Muscle of back (tissue), 11 donors: ENCODE data around the gene SLC39A7. TPM values are rescaled to one million over a fixed set of nuclear protein-coding genes. Genes with fewer than 3 reads are reported as not detected.
"Not testable (repeated sequence)": the region's sequence is repeated elsewhere in the genome, so short reads cannot be mapped to it uniquely, and the experiment has no call there.

Experiments
- DNase-seq, 3 donors: peaks; one replicate each; pipeline versions ENCODE4 v3.0.0 to v3.0.0-alpha.2; 2013
- polyA plus RNA-seq, 10 donors: library from polyadenylated mRNA; unstranded; fragments of 120-200 nt; gene quantifications; one replicate each; pipeline ENCODE4 v1.2.1, GENCODE V29; 2013; ENCODE audit not compliant: insufficient read length in 10 of 10

Gene SLC39A7
- polyA plus RNA-seq, 10 donors, result 68.5 to 115 (median 82.5) TPM

DNA sequence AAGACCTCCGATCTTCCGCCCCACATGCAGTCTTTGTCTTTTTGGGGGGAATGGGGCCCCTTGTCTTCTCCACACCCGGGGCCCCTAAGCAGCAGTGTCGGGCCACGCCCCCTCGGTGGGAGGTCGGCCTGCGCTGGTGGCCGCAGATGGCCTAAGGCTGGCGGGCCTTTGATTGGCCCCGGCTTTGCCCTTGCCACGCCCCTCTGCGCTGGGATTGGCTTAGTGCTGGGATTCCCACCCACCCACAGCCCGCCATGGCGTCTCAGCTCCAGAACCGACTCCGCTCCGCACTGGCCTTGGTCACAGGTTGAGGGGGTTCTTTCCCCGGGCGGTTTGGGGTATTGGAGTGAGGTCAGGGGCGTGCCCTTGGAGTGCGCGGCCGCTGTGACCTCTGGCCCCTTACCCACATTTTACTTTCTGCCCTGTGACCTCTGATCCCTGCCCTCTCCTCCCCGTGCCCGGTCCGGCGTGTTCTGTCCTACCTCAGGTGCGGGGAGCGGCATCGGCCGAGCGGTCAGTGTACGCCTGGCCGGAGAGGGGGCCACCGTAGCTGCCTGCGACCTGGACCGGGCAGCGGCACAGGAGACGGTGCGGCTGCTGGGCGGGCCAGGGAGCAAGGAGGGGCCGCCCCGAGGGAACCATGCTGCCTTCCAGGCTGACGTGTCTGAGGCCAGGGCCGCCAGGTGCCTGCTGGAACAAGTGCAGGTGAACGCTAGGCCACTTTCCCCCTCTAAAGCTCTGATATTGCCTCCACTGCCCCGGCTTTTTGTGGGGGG, 3.9 kb downstream of the SLC39A7 start, which contains the start of gene HSD17B8:
TSS of gene HSD17B8 (plus strand) at position 241 of the 776 bp plus-strand sequence. CDS start at position 255, 14 bp downstream.
- DNase-seq, result peak; percentile 91 to 96 (median 93)

DNA sequence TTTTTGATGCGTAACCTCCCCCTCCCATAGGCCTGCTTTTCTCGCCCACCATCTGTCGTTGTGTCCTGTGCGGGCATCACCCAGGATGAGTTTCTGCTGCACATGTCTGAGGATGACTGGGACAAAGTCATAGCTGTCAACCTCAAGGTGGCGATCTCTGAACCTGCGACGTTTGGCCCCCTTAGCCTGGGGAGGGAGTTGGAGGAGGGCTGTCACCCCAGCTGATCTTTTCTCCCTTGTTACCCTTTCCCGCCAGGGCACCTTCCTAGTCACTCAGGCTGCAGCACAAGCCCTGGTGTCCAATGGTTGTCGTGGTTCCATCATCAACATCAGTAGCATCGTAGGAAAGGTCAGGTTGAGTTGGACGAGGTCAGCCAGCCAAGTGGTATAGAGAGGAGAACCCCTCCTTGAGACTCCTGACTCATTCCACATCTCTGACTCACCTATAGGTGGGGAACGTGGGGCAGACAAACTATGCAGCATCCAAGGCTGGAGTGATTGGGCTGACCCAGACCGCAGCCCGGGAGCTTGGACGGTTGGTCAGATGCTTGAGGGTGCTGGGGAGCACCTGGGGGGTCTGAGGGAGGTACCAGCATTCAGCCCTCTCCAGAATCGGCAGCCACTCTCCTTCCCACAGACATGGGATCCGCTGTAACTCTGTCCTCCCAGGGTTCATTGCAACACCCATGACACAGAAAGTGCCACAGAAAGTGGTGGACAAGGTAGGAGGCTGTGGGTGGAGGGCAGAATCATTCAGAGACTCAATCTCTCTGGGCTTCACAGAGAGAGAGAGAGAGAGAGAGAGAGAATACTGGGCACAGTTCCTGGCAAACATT, 4.7 kb downstream of the SLC39A7 start:
- no peak for DNase-seq

DNA sequence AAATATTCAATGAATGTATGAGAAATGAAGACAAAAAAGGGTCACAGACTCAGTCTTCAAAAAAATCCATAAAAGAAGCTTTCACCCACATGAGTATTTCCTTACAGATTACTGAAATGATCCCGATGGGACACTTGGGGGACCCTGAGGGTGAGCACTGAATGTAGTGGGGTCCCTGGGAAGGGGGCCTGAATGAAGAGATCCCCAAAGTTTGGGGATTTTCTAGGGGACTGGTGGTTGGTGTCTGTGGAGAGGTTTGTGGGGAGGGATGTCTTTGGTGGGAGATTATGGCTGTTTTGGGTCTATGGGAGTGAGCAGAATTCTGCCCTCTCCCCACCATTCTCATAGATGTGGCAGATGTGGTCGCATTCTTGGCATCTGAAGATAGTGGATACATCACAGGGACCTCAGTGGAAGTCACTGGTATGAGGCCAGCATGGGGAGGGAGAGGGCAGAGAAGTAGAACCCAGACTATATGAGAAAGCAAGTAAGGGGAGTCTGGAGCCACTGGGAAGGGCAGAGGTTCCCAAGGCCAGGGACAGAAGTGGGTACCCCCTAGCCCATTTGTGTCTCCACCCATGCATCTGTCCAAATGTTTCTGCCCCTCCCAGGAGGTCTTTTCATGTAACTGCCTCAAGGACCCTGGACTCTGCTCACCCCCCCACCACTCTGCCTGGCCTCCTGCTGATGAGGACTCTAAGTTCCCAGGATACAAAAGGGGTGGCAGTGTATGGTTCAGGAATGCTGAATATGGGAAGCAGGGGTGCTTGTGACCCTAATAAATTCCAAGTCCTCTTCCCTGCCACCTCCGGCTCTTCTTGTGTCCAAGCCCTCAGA, 5.6 kb downstream of the SLC39A7 start:
- DNase-seq, result no peak

DNA sequence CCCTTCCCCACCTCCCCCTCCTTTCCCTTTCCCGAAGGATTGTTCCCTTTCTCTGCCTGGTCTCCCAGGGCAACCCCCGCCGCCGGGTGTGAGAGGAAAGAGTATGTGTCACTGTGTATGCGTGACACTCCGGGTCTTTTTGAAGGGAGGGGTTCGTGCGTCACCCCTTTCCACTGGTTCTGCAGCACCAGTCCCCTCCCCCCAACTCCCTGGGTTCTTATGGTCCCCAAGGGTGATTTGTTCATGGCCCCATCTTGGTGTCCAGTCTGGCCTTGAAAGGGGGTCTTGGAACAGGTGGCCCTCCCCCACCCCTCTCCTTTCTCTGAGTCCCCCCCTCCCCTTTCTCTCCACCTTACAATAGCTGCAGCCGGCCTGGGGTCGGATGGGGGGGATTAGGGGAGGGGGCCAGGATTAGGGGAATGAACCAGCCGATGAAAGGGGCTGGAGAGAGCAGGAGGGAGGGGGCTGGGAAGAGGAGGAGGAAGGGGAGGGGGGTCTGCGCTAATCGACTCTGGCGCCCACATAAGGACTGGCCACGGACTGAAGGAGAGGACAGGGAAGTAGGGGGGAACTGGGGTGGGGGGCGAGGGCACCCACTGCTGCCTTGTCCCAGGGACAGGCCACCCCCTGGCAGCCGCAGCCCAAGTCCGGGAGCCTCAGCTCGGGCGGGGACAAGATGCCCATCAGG, 6.3 kb downstream of the SLC39A7 start:
- no peak for DNase-seq

DNA sequence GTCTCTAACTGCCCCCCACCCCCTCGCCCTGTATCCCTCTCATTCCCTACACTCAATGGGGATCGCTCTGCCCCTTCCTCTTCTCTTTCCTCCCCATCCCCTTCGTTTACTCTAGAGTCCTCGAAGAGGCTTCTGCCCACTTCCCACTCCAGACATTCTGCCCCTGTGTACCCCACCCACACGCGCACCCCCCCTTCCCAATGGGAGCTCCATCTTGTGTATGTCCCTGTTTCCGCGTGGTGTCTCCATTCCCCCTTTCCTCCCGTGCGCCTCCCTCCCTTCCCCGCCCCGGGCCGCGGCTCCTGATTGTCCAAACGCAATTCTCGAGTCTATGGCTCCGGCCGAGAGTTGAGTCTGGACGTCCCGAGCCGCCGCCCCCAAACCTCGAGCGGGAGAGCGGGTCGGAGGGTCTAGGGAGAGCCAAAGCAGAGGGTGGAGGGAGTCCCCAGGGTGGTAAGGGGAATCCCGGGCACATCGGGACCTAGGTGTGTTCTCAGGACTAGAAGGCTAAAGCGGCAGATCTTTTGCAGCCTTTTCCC, 7.0 kb downstream of the SLC39A7 start:
- DNase-seq, result peak; percentile 41 to 89 (median 68)

DNA sequence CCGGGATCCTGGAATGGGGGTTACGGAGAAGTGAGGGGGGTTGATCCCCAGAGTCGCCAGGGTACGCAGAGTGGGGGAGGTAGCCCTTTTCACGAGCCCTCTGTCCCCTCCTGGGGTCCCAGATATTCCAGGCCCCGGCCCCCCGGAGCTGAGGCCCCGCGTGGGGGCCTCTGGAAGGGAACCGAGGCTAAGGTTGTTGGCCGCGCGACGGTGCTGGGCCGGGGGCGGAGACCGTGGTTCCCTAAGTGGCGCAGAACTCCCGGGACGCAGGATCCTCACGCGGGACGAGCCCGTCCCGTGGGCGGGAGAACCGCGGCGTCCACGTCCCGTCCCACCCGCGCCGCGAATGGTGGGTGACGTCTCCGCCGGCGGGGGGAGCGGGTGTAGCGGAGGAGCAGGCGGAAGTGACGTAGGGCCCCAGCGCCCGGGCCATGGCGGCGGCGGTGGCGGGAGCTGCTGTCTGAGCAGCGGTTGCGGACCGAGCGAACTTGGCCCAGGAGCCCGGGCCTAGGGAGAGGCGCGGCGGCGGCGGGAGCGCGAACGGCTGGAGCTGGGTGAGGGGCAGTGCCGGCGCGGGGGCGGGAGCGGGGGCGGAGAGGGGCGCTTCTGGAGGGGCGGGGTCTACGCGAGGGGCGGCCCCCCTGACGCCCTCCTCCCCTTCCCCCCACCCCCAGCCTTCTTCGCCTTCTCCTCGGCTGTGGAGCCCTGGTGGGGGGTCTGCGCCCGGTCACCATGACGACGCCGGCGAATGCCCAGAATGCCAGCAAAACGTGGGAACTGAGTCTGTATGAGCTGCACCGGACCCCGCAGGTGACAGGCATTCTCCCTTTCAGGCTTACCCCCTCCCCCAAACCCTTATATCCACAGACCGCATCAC, 7.7 kb downstream of the SLC39A7 start, which contains the start of gene RING1:
TSS of gene RING1 (plus strand) at position 410 of the 877 bp plus-strand sequence. CDS start at position 733, 323 bp downstream.
- peak; percentile 75 to 96 (median 89) for DNase-seq

DNA sequence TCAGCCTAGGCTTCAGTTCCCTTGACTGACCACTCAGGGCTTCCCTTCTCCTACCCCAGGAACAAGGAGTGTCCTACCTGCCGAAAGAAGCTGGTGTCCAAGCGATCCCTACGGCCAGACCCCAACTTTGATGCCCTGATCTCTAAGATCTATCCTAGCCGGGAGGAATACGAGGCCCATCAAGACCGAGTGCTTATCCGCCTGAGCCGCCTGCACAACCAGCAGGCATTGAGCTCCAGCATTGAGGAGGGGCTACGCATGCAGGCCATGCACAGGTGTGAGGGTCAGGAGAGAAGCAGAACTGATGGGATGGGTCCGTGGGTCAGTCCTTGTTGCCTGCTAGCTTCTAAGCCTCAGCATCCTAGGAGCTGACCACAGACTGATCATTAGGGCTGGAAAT, 9.2 kb downstream of the SLC39A7 start:
- DNase-seq, result no peak

DNA sequence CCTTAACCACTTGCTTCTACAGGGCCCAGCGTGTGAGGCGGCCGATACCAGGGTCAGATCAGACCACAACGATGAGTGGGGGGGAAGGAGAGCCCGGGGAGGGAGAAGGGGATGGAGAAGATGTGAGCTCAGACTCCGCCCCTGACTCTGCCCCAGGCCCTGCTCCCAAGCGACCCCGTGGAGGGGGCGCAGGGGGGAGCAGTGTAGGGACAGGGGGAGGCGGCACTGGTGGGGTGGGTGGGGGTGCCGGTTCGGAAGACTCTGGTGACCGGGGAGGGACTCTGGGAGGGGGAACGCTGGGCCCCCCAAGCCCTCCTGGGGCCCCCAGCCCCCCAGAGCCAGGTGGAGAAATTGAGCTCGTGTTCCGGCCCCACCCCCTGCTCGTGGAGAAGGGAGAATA, 10.5 kb downstream of the SLC39A7 start:
- no peak for DNase-seq

DNA sequence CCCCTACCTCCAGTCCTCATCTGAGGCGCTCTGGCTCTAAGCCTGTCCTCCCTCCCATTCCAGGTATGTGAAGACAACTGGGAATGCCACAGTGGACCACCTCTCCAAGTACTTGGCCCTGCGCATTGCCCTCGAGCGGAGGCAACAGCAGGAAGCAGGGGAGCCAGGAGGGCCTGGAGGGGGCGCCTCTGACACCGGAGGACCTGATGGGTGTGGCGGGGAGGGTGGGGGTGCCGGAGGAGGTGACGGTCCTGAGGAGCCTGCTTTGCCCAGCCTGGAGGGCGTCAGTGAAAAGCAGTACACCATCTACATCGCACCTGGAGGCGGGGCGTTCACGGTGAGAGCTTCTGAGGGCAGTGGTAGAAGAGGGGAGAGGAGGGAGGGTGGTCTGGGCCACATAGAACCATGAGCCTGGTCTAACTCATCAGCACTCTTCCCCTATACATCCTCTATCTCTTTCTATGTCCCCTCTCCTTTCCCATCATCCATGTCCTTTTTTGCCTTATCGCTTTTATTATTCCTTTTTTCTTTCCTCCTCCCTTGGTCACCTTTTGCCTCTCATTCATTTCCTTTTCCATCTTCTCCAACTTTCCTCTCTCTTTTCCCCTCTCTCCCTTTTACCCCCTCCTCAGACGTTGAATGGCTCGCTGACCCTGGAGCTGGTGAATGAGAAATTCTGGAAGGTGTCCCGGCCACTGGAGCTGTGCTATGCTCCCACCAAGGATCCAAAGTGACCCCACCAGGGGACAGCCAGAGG, 11.2 kb downstream of the SLC39A7 start:
- DNase-seq, result no peak

DNA sequence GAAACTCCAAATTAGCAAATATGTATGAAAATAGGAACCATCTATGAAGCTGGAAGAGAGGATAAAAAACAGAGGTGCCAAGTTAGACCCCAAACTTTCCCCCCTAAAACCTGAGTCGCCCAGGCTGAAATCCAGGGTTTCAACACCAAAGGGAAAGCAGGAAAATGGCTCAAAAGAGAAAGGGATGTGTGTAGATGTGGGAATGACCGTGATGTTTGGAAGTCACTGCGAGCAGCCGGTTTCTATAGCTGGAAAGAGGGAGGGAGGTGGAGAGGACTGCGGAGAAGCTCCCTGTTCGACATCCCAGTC, 12.1 kb downstream of the SLC39A7 start:
- no peak for DNase-seq

DNA sequence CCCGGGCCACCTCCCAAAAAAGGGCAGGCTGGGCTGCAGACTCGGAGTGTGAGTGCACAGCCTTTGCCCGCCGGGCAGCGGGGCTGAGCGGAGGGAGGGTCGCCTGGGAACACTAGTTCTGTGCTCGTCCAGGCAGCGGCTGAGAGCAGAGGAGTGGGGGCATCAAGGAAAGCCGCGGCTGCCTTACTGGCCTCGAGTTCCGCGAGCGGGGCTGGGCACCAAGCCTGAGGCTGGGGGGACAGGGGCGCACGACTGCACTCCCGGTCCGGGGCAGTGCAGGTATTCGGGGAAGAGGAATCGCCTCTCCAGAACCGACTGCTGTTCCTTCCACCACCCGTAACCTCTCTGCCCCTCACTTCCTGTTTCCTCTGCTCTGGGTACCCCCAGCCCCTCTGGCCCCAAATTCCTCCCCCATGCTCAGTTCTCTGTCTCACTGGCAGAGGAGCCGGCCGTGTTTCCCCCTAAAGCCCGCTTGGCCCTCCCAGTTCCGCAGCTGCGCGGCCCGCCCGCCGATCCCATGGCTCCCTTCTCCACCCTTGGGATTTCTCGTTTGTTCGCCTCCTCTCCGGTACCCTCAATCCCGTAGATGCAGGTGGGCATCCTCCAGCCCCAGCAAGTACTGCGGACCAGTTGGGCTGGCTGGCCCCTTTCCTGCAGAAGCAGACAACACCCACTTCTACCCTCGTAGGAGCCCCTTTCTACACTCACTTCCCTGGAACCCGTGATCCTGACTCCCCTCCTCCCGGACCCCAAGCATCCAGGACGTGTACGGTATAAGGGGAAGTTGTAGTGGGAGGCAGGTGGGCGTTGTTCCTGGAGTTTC, 12.7 kb downstream of the SLC39A7 start:
- peak in 1 of 3 donors; percentile 75 for DNase-seq

DNA sequence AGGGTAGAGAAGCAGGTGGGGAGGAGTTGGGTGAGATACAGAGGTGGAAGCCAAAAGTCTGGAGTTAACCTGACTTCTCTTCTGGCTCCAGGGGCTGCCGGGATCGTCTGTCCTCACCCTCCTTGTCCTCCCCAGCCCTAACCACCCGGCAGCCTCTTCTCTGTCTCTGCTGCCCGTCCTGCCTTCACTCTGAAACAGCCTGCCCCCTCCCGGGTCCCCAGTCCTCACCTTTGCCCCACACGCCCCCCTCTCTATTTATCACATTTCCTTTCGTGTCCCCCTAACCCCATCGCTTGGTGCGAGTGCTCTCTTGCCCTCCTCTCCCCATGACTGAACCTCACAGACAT, 13.3 kb downstream of the SLC39A7 start:
- DNase-seq, result no peak

DNA sequence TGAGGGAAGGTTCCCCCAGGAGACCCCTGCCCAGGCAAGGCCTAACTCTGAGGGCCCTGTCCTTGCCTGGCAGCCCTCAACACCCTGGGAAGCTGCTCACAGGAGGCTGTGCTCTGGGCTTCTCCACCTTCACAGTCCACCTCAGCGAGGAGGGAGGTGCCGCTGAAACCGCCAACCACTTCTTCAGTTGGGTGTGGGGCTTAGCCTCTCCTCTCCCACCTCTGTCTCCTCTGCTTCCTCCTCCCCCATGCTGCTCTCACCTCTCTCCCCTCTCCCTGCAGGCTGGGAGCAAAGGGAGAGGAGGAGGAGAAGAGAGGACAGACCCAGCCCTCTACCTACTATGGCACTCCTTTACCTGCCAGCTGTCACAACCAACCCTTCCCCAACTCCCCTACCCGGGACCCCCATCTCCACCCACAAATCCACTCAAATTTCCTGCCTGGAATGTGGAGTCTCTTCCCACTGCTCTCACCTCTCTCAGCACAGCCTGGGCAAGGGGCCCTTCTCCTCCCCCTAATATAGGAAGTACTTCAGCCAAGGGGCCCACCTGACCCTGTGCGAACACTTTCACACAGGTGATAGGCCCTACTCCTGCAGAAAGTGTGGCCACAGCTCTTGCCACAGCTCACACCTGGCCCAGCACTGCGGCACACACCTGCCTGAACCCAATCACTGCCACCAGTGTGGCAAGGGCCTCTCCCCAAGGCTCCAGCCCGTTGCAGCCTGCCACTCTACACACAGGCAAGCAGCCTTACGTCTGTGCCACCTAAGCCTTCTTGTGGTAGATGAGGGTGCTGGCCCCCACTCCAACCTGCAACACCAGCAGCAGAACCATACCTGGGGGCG, 14.8 kb downstream of the SLC39A7 start:
- DNase-seq, result no peak

DNA sequence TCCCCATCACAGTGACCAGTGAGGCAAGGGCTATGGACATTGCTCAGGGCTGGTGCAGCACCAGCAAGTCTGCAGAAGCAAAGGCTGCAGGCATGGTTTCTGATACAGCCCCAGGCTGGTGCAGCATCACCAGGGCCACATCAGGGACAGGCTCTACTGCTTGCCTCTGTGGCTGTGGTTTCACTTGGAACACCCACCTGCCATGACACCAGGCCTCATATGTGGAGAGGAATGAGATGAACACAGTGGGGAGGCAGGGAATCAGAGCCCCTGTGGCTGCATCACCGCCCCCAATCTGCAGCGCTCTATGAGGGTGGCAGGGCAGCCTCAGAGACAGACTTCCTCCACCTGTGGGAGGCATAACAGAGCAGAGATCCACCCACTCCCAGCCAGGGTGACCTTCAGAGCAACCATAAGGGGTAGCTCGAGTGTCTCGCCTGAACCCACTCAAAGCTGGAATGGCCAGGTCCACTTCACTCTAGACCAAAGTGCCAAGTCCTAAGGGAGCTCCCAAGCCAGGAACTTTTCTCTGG, 15.5 kb downstream of the SLC39A7 start:
- DNase-seq, result no peak

DNA sequence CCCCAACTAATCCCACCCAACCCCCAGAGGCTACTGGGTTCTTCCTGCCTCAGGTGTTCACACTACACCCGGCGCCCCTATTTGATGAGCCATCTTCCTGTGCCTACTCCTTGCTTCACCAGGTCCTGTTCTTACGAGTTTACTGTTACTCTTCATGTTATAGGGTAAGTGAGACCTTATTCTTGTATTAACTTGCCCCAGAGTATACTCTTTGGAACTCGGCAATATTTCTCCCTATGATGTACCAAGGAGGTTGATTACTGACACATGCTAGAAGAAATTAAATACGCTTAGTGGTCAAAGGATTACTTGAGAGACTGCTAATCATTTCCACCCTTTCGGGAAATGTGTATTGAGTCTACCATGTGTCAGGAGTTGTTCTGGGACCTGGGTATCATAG, 16.6 kb downstream of the SLC39A7 start:
- no peak for DNase-seq

DNA sequence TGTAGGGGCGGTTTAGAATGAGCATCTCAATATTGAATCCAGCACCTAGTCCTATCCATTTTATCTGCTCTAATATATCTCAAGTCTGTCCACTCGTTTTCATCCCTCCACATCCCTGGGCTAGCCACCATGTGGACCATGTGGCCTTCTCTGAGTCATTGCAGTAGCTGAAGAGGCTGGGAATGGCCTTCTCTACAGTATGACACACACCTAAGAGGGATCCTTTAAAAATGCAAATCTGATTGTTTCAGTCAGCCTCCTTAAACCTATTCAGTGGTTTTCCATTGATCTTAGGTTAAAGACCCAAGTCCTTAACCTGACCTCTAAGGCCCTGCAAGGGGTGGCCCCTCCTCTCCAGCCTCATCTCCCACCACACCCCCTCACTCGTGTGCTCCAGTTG, 17.0 kb downstream of the SLC39A7 start:
- no peak for DNase-seq

DNA sequence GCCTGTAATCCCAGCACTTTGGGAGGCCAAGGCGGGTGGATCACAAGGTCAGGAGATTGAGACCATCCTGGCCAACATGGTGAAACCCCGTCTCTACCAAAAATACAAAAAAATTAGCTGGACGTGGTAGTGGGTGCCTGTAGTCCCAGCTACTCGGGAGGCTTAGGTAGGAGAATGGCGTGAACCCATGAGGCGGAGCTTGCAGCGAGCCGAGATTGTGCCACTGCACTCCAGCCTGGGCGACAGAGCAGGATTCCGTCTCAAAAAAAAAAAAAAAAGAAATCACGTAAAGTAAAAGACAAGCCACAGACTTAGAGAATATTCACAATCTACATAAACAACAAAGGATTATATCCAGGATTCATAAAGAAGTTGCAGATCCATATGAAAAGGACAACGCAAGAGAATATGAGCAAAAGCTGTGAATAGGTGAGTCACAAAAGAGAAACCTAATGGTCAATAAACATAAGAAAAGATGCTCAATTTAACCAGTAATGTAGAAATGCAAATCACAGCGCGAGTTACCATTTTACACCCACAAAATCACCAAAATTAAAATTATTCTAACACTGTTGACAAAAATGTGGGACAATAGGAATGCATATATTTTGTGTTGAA, 25.9 kb downstream of the SLC39A7 start:
- DNase-seq, result not testable (repeated sequence)
